SK-N-SH (cell line): ENCODE results near the gene ITSN2. TPM values are rescaled to one million over a fixed set of nuclear protein-coding genes. Genes with fewer than 3 reads are reported as not detected.

Source experiments
- CTCF ChIA-PET: fragments of 300-600, 350-600 bp; formaldehyde crosslinking; extraction: SDS; loops from one replicate; lab custom pipeline; 2021; lab: Yijun Ruan, JAX
- POLR2A ChIA-PET: fragments of 350-600 bp; sonication (Branson Sonifier 250); formaldehyde crosslinking; extraction: SDS; loops from one replicate; lab custom pipeline; 2020; ENCODE audit warnings: antibody characterized with exemption, inconsistent platforms; lab: Yijun Ruan, JAX
- DNase-seq: peaks from one replicate; pipeline ENCODE4 v3.0.0; 2012
- H2AFZ ChIP-seq: fragments of 200-600 bp; sonication (generic); 2 replicates; pipeline ENCODE4 v1.8.1; 2016; ENCODE audit warnings: antibody characterized with exemption, mild to moderate bottlenecking, low read depth
- H3F3A ChIP-seq: fragments of 200-600 bp; sonication (generic); replicated peaks from 2 replicates; pipeline ENCODE3; 2016; ENCODE audit warnings: antibody characterized with exemption, mild to moderate bottlenecking; ENCODE audit not compliant: insufficient read depth
- H3K27ac ChIP-seq, 2 experiments: fragments of 200-500 bp in 1 of 2; fragments of 200-600 bp in 1 of 2; sonication (Bioruptor generic) in 1 of 2; sonication (generic), shearing (Covaris generic) in 1 of 2; 2 replicates each; pipeline versions ENCODE4 v1.5.1 to v1.6.1; 2014 to 2016; ENCODE audit warnings: low read depth in 2 of 2, inconsistent platforms in 1 of 2, low read length in 1 of 2, mild to moderate bottlenecking in 1 of 2, mixed read lengths in 1 of 2
- H3K27me3 ChIP-seq: fragments of 200-600 bp; sonication (generic), shearing (Covaris generic); 2 replicates; pipeline ENCODE4 v1.6.1; 2016; ENCODE audit warnings: mixed run types; ENCODE audit not compliant: insufficient read depth
- H3K36me3 ChIP-seq, 2 experiments: fragments of 200-500 bp in 1 of 2; fragments of 200-600 bp in 1 of 2; sonication (Bioruptor generic) in 1 of 2; sonication (generic) in 1 of 2; replicated peaks in 1 of 2; 2 replicates each; pipeline versions ENCODE3 to v1.5.1; 2014 to 2016; ENCODE audit warnings: low read length in 1 of 2, mild to moderate bottlenecking in 1 of 2; ENCODE audit not compliant: insufficient read depth in 2 of 2, control insufficient read depth in 1 of 2
- H3K4me1 ChIP-seq, 2 experiments: fragments of 200-500 bp in 1 of 2; fragments of 200-600 bp in 1 of 2; sonication (Bioruptor generic) in 1 of 2; sonication (generic), shearing (Covaris generic) in 1 of 2; 2 replicates each; pipeline versions ENCODE4 v1.5.1 to v1.6.1; 2014 to 2016; ENCODE audit warnings: low read depth in 1 of 2, low read length in 1 of 2, mixed run types in 1 of 2; ENCODE audit not compliant: insufficient read depth in 2 of 2, control insufficient read depth in 1 of 2
- H3K4me2 ChIP-seq: fragments of 200-600 bp; sonication (generic), shearing (Covaris generic); 2 replicates; pipeline ENCODE4 v1.6.1; 2017; ENCODE audit warnings: mixed run types
- H3K4me3 ChIP-seq, 2 experiments: fragments of 200-500 bp in 1 of 2; fragments of 200-600 bp in 1 of 2; sonication (Bioruptor generic) in 1 of 2; sonication (generic), shearing (Covaris generic) in 1 of 2; 2 replicates each; pipeline versions ENCODE4 v1.5.1 to v1.8.1; 2014 to 2016; ENCODE audit warnings: low read depth in 2 of 2, inconsistent platforms in 1 of 2, low read length in 1 of 2, mild to moderate bottlenecking in 1 of 2, mixed read lengths in 1 of 2, moderate library complexity in 1 of 2
- H3K79me2 ChIP-seq: fragments of 200-600 bp; sonication (generic); 2 replicates; pipeline ENCODE4 v1.8.1; 2017; ENCODE audit warnings: mild to moderate bottlenecking; ENCODE audit not compliant: insufficient read depth
- H3K9ac ChIP-seq: fragments of 200-600 bp; sonication (generic); 2 replicates; pipeline ENCODE4 v1.6.1; 2017; ENCODE audit warnings: mixed run types
- H3K9me2 ChIP-seq: fragments of 200-600 bp; sonication (generic); 2 replicates; pipeline ENCODE4 v1.6.1; 2017; ENCODE audit warnings: mixed run types
- H3K9me3 ChIP-seq: fragments of 200-600 bp; sonication (generic); 2 replicates; pipeline ENCODE4 v1.6.1; 2017; ENCODE audit warnings: mixed run types, mild to moderate bottlenecking, moderate library complexity
- H4K20me1 ChIP-seq: fragments of 200-600 bp; sonication (generic); 2 replicates; pipeline ENCODE4 v1.6.1; 2017; ENCODE audit warnings: mild to moderate bottlenecking, mixed run types; ENCODE audit not compliant: insufficient read depth
- FOXM1 ChIP-seq: IDR thresholded peaks from 2 replicates; pipeline ENCODE4 v1.4.0; 2012; ENCODE audit warnings: low read depth, mild to moderate bottlenecking
- GATA2 ChIP-seq: sonication (generic); formaldehyde crosslinking; IDR thresholded peaks from 2 replicates; pipeline ENCODE4 v1.5.0; 2020; ENCODE audit warnings: mild to moderate bottlenecking, missing genetic modification reagents
- NFIC ChIP-seq: IDR thresholded peaks from 2 replicates; pipeline ENCODE4 v1.4.0; 2012; ENCODE audit warnings: borderline replicate concordance
- POLR2AphosphoS5 ChIP-seq: IDR thresholded peaks from 2 replicates; pipeline ENCODE4 v1.6.1; 2012; ENCODE audit warnings: low read depth, low read length
- RAD21 ChIP-seq: IDR thresholded peaks from 2 replicates; pipeline ENCODE4 v1.6.1; 2012; ENCODE audit warnings: mild to moderate bottlenecking, low read length
- RXRA ChIP-seq: IDR thresholded peaks from 2 replicates; pipeline ENCODE4 v1.4.0; 2012; ENCODE audit warnings: low read depth, mild to moderate bottlenecking, borderline replicate concordance
- SIN3A ChIP-seq: IDR thresholded peaks from 2 replicates; pipeline ENCODE4 v1.6.1; 2012; ENCODE audit warnings: low read depth, mild to moderate bottlenecking, low read length, moderate library complexity, borderline replicate concordance
- USF2 ChIP-seq: fragments of 150-350 bp; IDR thresholded peaks from 2 replicates; pipeline ENCODE4 v1.6.1; 2017; ENCODE audit warnings: antibody characterized with exemption, low read length, low read depth, borderline replicate concordance
- WGBS: methylation state at CpG from one replicate; pipeline ENCODE4 v1.1.6; 2017; ENCODE audit warnings: low lambda C conversion rate; 5-methylcytosine and 5-hydroxymethylcytosine counted together
- polyA plus RNA-seq, 3 experiments: library from polyadenylated mRNA; depleted of rRNA; stranded (reverse); fragments of >200 nt; gene quantifications; 2 replicates each; pipeline ENCODE4 v1.2.3, GENCODE V29; 2012
- TF ChIP-seq, protein P1 (sequence below): IDR thresholded peaks from 2 replicates; pipeline ENCODE4 v1.4.0; 2012; ENCODE audit warnings: low read depth, borderline replicate concordance
- TF ChIP-seq, protein P2 (sequence below): fragments of 150-350 bp; IDR thresholded peaks from 2 replicates; pipeline ENCODE4 v1.6.1; 2016; ENCODE audit warnings: mild to moderate bottlenecking, low read depth, low read length

The ITSN2 gene
- polyA plus RNA-seq, 1 of the 3 experiments (the other 2 are of a cell fraction) = 11.9 TPM

GRCh38 chr2:24163601-24164000 is 196.7 kb downstream of the ITSN2 start:
- Histone ChIP-seq H3K79me2 (no peaks in the 10 kb centered on the region), H3K27ac (no peak overlapping the region), H3K27me3 (no peaks in the 10 kb centered on the region), H3F3A (no peaks in the 10 kb centered on the region), H4K20me1 (no peaks in the 10 kb centered on the region), H3K9me3 (no peaks in the 10 kb centered on the region), H3K4me2 (no peak overlapping the region), H3K36me3 (peaks cover 0 to 4% of the 10 kb centered on the region in 2 experiments), H3K4me3 (no peak overlapping the region), H3K4me1 (no peaks in the 10 kb centered on the region), H3K9ac (no peak overlapping the region), H2AFZ (no peak overlapping the region), H3K9me2 (no peaks in the 10 kb centered on the region)
- WGBS = 78% methylated on average over 2 of the region's 2 CpGs
- POLR2A ChIA-PET = interaction anchor here (1.0 kb wide), 1 partner anchor 79 kb away, joined by 3 read pairs; no protein-coding TSS in a partner anchor
- CTCF ChIA-PET = interaction anchor here (0.6 to 1.4 kb wide), 5 partner anchors 10 to 158 kb away, joined by 3 to 7 read pairs (median 3); no protein-coding TSS in a partner anchor
- no peak for TF ChIP-seq SIN3A
- DNase-seq = no peak

DNA sequence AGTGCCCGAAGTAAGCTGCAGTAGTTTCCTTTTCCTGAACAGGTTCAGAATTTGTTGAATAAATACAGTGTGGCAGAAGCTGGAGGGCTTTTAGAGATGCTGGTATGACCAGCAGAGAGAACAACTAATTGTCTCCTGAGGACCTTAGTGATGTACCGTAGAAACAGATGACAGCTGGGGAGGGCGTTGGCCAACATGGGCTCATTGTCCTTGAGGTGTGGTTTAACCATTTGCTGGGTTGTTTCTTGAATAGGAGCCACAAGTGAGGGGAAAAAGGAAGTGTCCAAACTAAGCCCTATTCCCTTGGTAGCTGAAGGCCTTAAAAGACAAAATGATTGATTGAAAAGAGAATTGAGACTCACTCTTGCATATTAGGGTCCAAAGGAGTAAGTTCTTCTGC is 197.2 kb downstream of the ITSN2 start:
- H3K9me3 ChIP-seq = no peaks in the 10 kb centered on the region
- no peak overlapping the region for H3K4me2 ChIP-seq
- TF ChIP-seq FOXM1 (no peak), RAD21 (no peak), NFIC (no peak), USF2 (no peak), RXRA (no peak), POLR2AphosphoS5 (no peak), GATA2 (CRISPR knock-in tag) (no peak)
- TF ChIP-seq, protein P1, sequence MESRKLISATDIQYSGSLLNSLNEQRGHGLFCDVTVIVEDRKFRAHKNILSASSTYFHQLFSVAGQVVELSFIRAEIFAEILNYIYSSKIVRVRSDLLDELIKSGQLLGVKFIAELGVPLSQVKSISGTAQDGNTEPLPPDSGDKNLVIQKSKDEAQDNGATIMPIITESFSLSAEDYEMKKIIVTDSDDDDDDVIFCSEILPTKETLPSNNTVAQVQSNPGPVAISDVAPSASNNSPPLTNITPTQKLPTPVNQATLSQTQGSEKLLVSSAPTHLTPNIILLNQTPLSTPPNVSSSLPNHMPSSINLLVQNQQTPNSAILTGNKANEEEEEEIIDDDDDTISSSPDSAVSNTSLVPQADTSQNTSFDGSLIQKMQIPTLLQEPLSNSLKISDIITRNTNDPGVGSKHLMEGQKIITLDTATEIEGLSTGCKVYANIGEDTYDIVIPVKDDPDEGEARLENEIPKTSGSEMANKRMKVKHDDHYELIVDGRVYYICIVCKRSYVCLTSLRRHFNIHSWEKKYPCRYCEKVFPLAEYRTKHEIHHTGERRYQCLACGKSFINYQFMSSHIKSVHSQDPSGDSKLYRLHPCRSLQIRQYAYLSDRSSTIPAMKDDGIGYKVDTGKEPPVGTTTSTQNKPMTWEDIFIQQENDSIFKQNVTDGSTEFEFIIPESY = no peak
- TF ChIP-seq, protein P2, sequence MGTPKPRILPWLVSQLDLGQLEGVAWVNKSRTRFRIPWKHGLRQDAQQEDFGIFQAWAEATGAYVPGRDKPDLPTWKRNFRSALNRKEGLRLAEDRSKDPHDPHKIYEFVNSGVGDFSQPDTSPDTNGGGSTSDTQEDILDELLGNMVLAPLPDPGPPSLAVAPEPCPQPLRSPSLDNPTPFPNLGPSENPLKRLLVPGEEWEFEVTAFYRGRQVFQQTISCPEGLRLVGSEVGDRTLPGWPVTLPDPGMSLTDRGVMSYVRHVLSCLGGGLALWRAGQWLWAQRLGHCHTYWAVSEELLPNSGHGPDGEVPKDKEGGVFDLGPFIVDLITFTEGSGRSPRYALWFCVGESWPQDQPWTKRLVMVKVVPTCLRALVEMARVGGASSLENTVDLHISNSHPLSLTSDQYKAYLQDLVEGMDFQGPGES = no peak
- H3K4me3 ChIP-seq = no peak overlapping the region
- no peak overlapping the region for H2AFZ ChIP-seq
- 59% methylated on average over 3 of the region's 3 CpGs for WGBS
- H3K36me3 ChIP-seq = peaks cover 0 to 4% of the 10 kb centered on the region in 2 experiments
- no peaks in the 10 kb centered on the region for H3F3A ChIP-seq
- H3K79me2 ChIP-seq = no peaks in the 10 kb centered on the region
- no peaks in the 10 kb centered on the region for H4K20me1 ChIP-seq
- no peak overlapping the region for H3K9ac ChIP-seq
- ChIA-PET CTCF (interaction anchor here (0.6 to 1.8 kb wide), 4 partner anchors 10 to 159 kb away, joined by 3 to 9 read pairs (median 5); partner anchors contain the start of gene TP53I3), POLR2A (no interaction called here)
- H3K27ac ChIP-seq = no peak overlapping the region
- H3K4me1 ChIP-seq = no peaks in the 10 kb centered on the region
- no peaks in the 10 kb centered on the region for H3K9me2 ChIP-seq
- DNase-seq = no peak
- H3K27me3 ChIP-seq = no peaks in the 10 kb centered on the region
